MM.1S (cell line): Measurements from ENCODE around the gene KRT32.

ENCODE experiments used
- DNase-seq: peaks from one replicate; pipeline ENCODE4 v3.0.0-alpha.2; 2015
- H2AFZ ChIP-seq: fragments of 300-600 bp; sonication (generic); 2 replicates; pipeline ENCODE4 v1.6.0; 2016; ENCODE audit warnings: antibody characterized with exemption, low read length
- H3F3A ChIP-seq: fragments of 300-600 bp; sonication (generic); 2 replicates; pipeline ENCODE4 v1.6.1; 2016; ENCODE audit warnings: mild to moderate bottlenecking, antibody characterized with exemption, low read length, moderate library complexity, mixed read lengths; ENCODE audit not compliant: insufficient read depth
- H3K27ac ChIP-seq: fragments of 300-600 bp; sonication (generic); 2 replicates; pipeline ENCODE4 v1.5.1; 2016; ENCODE audit warnings: mild to moderate bottlenecking, low read length
- H3K27me3 ChIP-seq: fragments of 300-600 bp; sonication (generic); replicated peaks from 2 replicates; pipeline ENCODE4 v1.6.0; 2016; ENCODE audit warnings: low read length; ENCODE audit not compliant: insufficient read depth
- H3K36me3 ChIP-seq: fragments of 300-600 bp; sonication (generic); replicated peaks from 2 replicates; pipeline ENCODE4 v1.6.1; 2016; ENCODE audit warnings: mild to moderate bottlenecking, low read length, mixed read lengths; ENCODE audit not compliant: insufficient read depth
- H3K4me1 ChIP-seq: fragments of 300-600 bp; sonication (generic); 2 replicates; pipeline ENCODE4 v1.6.1; 2016; ENCODE audit warnings: low read length, mixed read lengths
- H3K4me2 ChIP-seq: fragments of 300-600 bp; sonication (generic); 2 replicates; pipeline ENCODE4 v1.6.0; 2016; ENCODE audit warnings: low read depth, low read length
- H3K4me3 ChIP-seq: fragments of 300-600 bp; sonication (generic); 2 replicates; pipeline ENCODE4 v1.5.1; 2016; ENCODE audit warnings: low read length, mixed read lengths
- H3K79me2 ChIP-seq: fragments of 300-600 bp; sonication (generic); 2 replicates; pipeline ENCODE4 v1.6.1; 2016; ENCODE audit warnings: mixed run types, low read length, mixed read lengths
- H3K9ac ChIP-seq: fragments of 300-600 bp; sonication (generic); 2 replicates; pipeline ENCODE4 v1.6.1; 2016; ENCODE audit warnings: low read length, mixed read lengths
- H3K9me2 ChIP-seq: fragments of 300-600 bp; sonication (generic); replicated peaks from 2 replicates; pipeline ENCODE4 v1.6.1; 2016; ENCODE audit warnings: mild to moderate bottlenecking, low read length, mixed read lengths; ENCODE audit not compliant: insufficient read depth
- H3K9me3 ChIP-seq: fragments of 300-600 bp; sonication (generic); replicated peaks from 2 replicates; pipeline ENCODE4 v1.6.1; 2016; ENCODE audit warnings: mild to moderate bottlenecking, low read length, mixed read lengths; ENCODE audit not compliant: insufficient read depth
- H4K20me1 ChIP-seq: fragments of 300-600 bp; sonication (generic); 2 replicates; pipeline ENCODE4 v1.6.1; 2016; ENCODE audit warnings: mild to moderate bottlenecking, low read length, moderate library complexity, mixed read lengths; ENCODE audit not compliant: insufficient read depth
- CTCF ChIP-seq: fragments of 300-600 bp; sonication (generic); IDR thresholded peaks from 2 replicates; pipeline ENCODE4 v1.5.1; 2016; ENCODE audit warnings: antibody characterized with exemption, low read length, mixed read lengths
- EZH2 ChIP-seq: fragments of 300-600 bp; sonication (generic); optimal IDR thresholded peaks from 2 replicates; pipeline ENCODE3; 2017; ENCODE audit warnings: low read depth, mild to moderate bottlenecking, antibody characterized with exemption, low read length, mixed read lengths
- EZH2phosphoT487 ChIP-seq: fragments of 300-600 bp; sonication (generic); IDR thresholded peaks from 2 replicates; pipeline ENCODE4 v1.6.1; 2018; ENCODE audit warnings: antibody characterized with exemption, low read length

The KRT32 gene

GRCh38 chr17:41421116-41421515, 46.1 kb downstream of the KRT32 start:
- DNase-seq, result no peak
- no peaks in the 10 kb centered on the region for H4K20me1 ChIP-seq
- H3K9ac ChIP-seq, result no peak overlapping the region
- no peak overlapping the region for H3K4me3 ChIP-seq
- no peaks in the 10 kb centered on the region for H3K9me3 ChIP-seq
- no peaks in the 10 kb centered on the region for H3K79me2 ChIP-seq
- H3K36me3 ChIP-seq, result no peaks in the 10 kb centered on the region
- no peak overlapping the region for H2AFZ ChIP-seq
- TF ChIP-seq CTCF, result no peak
- TF ChIP-seq EZH2phosphoT487, result no peak
- no peak for TF ChIP-seq EZH2
- no peak overlapping the region for H3K4me2 ChIP-seq
- H3K9me2 ChIP-seq, result no peaks in the 10 kb centered on the region
- no peak overlapping the region for H3K27ac ChIP-seq
- H3K4me1 ChIP-seq, result no peaks in the 10 kb centered on the region
- no peaks in the 10 kb centered on the region for H3K27me3 ChIP-seq
- no peaks in the 10 kb centered on the region for H3F3A ChIP-seq

GRCh38 chr17:41420134-41420533, 47.1 kb downstream of the KRT32 start:
- no peak overlapping the region for H3K4me3 ChIP-seq
- H3K4me1 ChIP-seq, result no peaks in the 10 kb centered on the region

GRCh38 chr17:41419716-41420115, 47.5 kb downstream of the KRT32 start:
- Histone ChIP-seq H3K4me2 (no peak overlapping the region), H4K20me1 (no peaks in the 10 kb centered on the region), H3K9me2 (no peaks in the 10 kb centered on the region), H3K27ac (no peak overlapping the region), H2AFZ (no peak overlapping the region), H3K9ac (no peak overlapping the region), H3F3A (no peaks in the 10 kb centered on the region), H3K79me2 (no peaks in the 10 kb centered on the region), H3K9me3 (no peaks in the 10 kb centered on the region), H3K27me3 (no peaks in the 10 kb centered on the region), H3K4me1 (no peaks in the 10 kb centered on the region), H3K36me3 (no peaks in the 10 kb centered on the region), H3K4me3 (no peak overlapping the region)
- no peak for DNase-seq
- TF ChIP-seq EZH2phosphoT487 (no peak), EZH2 (no peak), CTCF (no peak)

More at GRCh38 chr17:41420134-41420533, 47.1 kb downstream of the KRT32 start:
- Histone ChIP-seq H3K79me2 (no peaks in the 10 kb centered on the region), H3K36me3 (no peaks in the 10 kb centered on the region), H3K9me3 (no peaks in the 10 kb centered on the region), H3F3A (no peaks in the 10 kb centered on the region), H3K4me2 (no peak overlapping the region), H2AFZ (no peak overlapping the region), H4K20me1 (no peaks in the 10 kb centered on the region), H3K9ac (no peak overlapping the region), H3K27me3 (no peaks in the 10 kb centered on the region), H3K9me2 (no peaks in the 10 kb centered on the region), H3K27ac (no peak overlapping the region)
- DNase-seq, result no peak
- no peak for TF ChIP-seq EZH2
- TF ChIP-seq CTCF, result no peak
- TF ChIP-seq EZH2phosphoT487, result no peak
